Measurements from ENCODE around the gene PLEKHA4. TPM values are rescaled to one million over a fixed set of nuclear protein-coding genes. Genes with fewer than 3 reads are reported as not detected.
"Not testable (repeated sequence)": the region's sequence is repeated elsewhere in the genome, so short reads cannot be mapped to it uniquely, and the experiment has no call there.

Gene PLEKHA4
- total RNA-seq, 2 donors from 2014 or later: 6.5 to 21.1 TPM

DNA sequence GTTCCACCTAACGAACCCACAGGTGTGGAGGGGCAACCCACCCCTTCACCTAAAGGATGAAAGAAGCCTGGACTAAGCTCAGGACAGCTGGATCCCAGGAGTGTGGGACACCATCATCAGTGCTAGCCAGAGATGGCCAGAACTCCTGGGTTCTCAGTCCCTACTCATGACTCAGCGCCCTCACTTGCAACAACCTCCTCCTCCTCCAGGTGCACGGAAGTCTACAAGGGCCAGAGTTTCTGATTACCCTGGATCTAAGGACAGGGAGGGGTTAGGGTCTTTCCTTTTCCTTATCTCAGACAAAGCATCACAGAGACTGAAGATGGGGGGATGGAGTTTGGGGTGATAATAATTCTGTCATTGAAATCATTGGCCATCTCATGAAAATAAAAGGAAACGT lies 22.1 kb upstream of the PLEKHA4 start:
- 59 to 75% methylated on average over 4 of the region's 4 CpGs for WGBS, 2 donors
- H3K27ac ChIP-seq: no peak overlapping the region
- ATAC-seq: no peak

DNA sequence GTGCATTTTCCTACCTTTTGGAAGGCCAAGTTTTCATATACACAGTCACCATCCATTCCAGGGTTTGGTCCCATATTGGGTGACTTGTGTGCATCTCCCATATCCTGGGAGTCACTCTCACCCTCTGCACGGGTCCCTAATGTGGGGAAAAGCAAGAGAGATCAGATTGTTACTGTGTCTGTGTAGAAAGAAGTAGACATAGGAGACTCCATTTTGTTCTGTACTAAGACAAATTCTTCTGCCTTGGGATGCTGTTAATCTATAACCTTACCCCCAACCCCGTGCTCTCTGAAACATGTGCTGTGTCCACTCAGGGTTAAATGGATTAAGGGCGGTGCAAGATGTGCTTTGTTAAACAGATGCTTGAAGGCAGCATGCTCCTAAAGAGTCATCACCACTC lies 21.1 kb upstream of the PLEKHA4 start:
- intact Hi-C loops (cut with DNase I); H3K9me3 ChIP-seq; H3K27ac ChIP-seq; H3K4me3 ChIP-seq; ATAC-seq; H3K36me3 ChIP-seq (replicated peaks in 1 of 2; ENCODE audit: insufficient read depth in 1 of 2, low read depth in 2 of 2); H3K27me3 ChIP-seq; DNase-seq; H3K4me1 ChIP-seq: not testable (repeated sequence)
- WGBS, 2 donors: 48 to 80% methylated on average over 2 to 3 of the region's 3 CpGs

More for the DNA sequence above, 22.1 kb upstream of the PLEKHA4 start:
- no peak for DNase-seq
- H3K36me3 ChIP-seq (replicated peaks in 1 of 2; ENCODE audit: insufficient read depth in 1 of 2, low read depth in 2 of 2): no peaks in the 10 kb centered on the region
- no peak overlapping the region for H3K4me3 ChIP-seq
- H3K9me3 ChIP-seq: no peaks in the 10 kb centered on the region
- H3K4me1 ChIP-seq: no peaks in the 10 kb centered on the region
- no peaks in the 10 kb centered on the region for H3K27me3 ChIP-seq
- no peak for TF ChIP-seq POLR2A (IDR thresholded peaks at IDR 0.05)
- TF ChIP-seq CTCF (IDR thresholded peaks at IDR 0.05): no peak
- intact Hi-C loops (cut with DNase I): no loop called here

DNA sequence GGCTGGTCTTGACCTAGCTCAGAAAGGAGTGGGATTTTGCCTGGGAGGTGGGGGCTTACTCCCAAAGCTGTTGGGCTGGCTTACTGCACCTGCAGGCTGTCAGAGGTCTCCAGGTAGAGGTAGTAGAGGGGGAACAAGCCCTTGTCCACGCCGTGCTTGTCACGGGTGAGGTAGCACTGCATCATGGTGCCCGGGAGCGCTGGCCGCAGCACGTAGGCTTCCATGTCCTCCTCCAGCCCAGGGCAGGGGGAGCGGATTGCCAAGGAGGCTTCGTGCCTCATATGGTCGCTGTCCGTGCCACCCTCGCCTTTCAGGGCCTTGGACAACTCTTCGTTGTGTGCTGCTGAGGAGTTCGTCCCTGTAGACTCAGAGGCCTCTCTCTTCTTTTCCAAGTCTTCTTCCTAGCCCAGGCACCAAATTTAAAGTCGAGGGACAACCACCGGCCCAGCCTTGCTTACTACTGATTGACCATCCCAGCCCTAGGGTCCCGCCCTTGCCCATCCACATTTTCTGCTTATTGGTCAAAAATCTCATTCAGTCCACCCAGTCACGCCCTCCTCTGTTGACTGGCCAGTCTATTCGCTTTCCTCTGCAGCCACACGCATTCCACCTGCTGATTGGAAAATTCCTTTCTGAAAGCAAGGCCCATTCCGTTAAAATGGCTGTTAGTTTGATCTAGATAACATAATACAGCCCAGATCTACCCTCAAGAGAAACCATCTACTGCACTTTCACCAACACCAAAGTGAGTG lies 19.6 kb upstream of the PLEKHA4 start:
- DNase-seq: no peak
- Histone ChIP-seq H3K9me3 (no peaks in the 10 kb centered on the region), H3K4me3 (no peak overlapping the region), H3K27me3 (no peaks in the 10 kb centered on the region), H3K27ac (no peak overlapping the region), H3K36me3 (replicated peaks in 1 of 2; ENCODE audit: insufficient read depth in 1 of 2, low read depth in 2 of 2) (no peaks in the 10 kb centered on the region), H3K4me1 (no peaks in the 10 kb centered on the region)
- 75 to 86% methylated on average over 12 to 21 of the region's 21 CpGs for WGBS, 2 donors
- intact Hi-C loops (cut with DNase I): no loop called here
- no peak for TF ChIP-seq CTCF (IDR thresholded peaks at IDR 0.05)
- no peak for TF ChIP-seq POLR2A (IDR thresholded peaks at IDR 0.05)
- ATAC-seq: no peak

- DNase-seq: no peak
- no peak for ATAC-seq
- H3K4me1 ChIP-seq: no peaks in the 10 kb centered on the region
- no peaks in the 10 kb centered on the region for H3K9me3 ChIP-seq
- no peaks in the 10 kb centered on the region for H3K27me3 ChIP-seq
- WGBS, 2 donors: 91 to 92% methylated on average over 7 of the region's 7 CpGs
- H3K4me3 ChIP-seq: no peak overlapping the region
- TF ChIP-seq POLR2A (IDR thresholded peaks at IDR 0.05) (no peak), CTCF (IDR thresholded peaks at IDR 0.05) (no peak)
- no peak overlapping the region for H3K27ac ChIP-seq
- intact Hi-C loops (cut with DNase I): no loop called here
- H3K36me3 ChIP-seq (replicated peaks in 1 of 2; ENCODE audit: insufficient read depth in 1 of 2, low read depth in 2 of 2): no peaks in the 10 kb centered on the region
Measured at GRCh38 chr19:48883726-48884125, 15.3 kb upstream of the PLEKHA4 start.

- TF ChIP-seq CTCF (IDR thresholded peaks at IDR 0.05) (no peak), POLR2A (IDR thresholded peaks at IDR 0.05) (no peak)
- Histone ChIP-seq H3K4me3 (no peak overlapping the region), H3K27me3 (no peaks in the 10 kb centered on the region), H3K4me1 (no peaks in the 10 kb centered on the region), H3K27ac (no peak overlapping the region), H3K9me3 (no peaks in the 10 kb centered on the region), H3K36me3 (replicated peaks in 1 of 2; ENCODE audit: insufficient read depth in 1 of 2, low read depth in 2 of 2) (no peaks in the 10 kb centered on the region)
- peak; percentile 55 for ATAC-seq
- 78% methylated on average over 24 to 30 of the region's 30 CpGs for WGBS, 2 donors
- intact Hi-C loops (cut with DNase I): no loop called here
- DNase-seq: no peak
Measured at GRCh38 chr19:48881741-48882657, 13.6 kb upstream of the PLEKHA4 start.

DNA sequence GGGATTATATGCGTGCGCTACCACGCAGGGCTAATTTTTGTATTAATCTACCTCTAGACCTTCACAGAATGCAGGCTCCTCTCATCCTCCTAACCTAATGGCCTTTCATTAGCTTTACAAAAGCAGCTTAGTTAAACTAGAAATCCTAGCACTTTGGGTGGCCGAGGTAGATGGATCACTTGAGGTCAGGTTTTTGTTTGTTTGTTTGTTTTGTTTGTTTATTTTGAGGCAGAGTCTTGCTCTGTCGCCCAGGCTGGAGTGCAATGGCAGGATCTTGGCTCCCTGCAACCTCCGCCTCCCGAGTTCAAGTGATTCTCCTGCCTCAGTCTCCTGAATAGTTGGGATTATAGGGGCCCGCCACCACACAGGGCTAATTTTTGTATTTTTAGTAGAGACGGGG lies 11.3 kb upstream of the PLEKHA4 start:
- H3K9me3 ChIP-seq; H3K4me3 ChIP-seq; H3K27ac ChIP-seq; H3K36me3 ChIP-seq (replicated peaks in 1 of 2; ENCODE audit: insufficient read depth in 1 of 2, low read depth in 2 of 2); intact Hi-C loops (cut with DNase I); H3K27me3 ChIP-seq; ATAC-seq; DNase-seq: not testable (repeated sequence)
- 86 to 88% methylated on average over 9 of the region's 9 CpGs for WGBS, 2 donors
- H3K4me1 ChIP-seq: peaks cover 19% of the 10 kb centered on the region
